ENCODE measurements around the gene RNF26.
A peak's percentile ranks its signal among the peaks of the same experiment; 100 is the strongest.

Gene RNF26

GRCh38 chr11:119314726-119315125 lies 19.6 kb upstream of the RNF26 start:
- no peak for TF ChIP-seq CTCF (conservative IDR thresholded peaks at IDR 0.05; ENCODE audit: control insufficient read depth, insufficient read depth, low read depth, low read length)
- DNase-seq (ENCODE audit: low read depth): no peak
- no peak overlapping the region for H3K4me3 ChIP-seq (ENCODE audit: control insufficient read depth, low read depth, low read length)

GRCh38 chr11:119315131-119316015 lies 19.0 kb upstream of the RNF26 start:
- TF ChIP-seq CTCF (conservative IDR thresholded peaks at IDR 0.05; ENCODE audit: control insufficient read depth, insufficient read depth, low read depth, low read length): no peak
- H3K4me3 ChIP-seq (ENCODE audit: control insufficient read depth, low read depth, low read length): no peak overlapping the region
- no peak for DNase-seq (ENCODE audit: low read depth)

- DNase-seq (ENCODE audit: low read depth): no peak
- H3K4me3 ChIP-seq (ENCODE audit: control insufficient read depth, low read depth, low read length): peak overlapping the region; percentile 13
- no peak for TF ChIP-seq CTCF (conservative IDR thresholded peaks at IDR 0.05; ENCODE audit: control insufficient read depth, insufficient read depth, low read depth, low read length)
These were observed 18.2 kb upstream of the RNF26 start for GRCh38 chr11:119316016-119316728.

- peak within 1 kb of the TSS; percentile 13 for H3K4me3 ChIP-seq (ENCODE audit: control insufficient read depth, low read depth, low read length)
- no peak for DNase-seq (ENCODE audit: low read depth)
- TF ChIP-seq CTCF (conservative IDR thresholded peaks at IDR 0.05; ENCODE audit: control insufficient read depth, insufficient read depth, low read depth, low read length): no peak
These were observed 17.4 kb upstream of the RNF26 start, which contains the start of gene MCAM for GRCh38 chr11:119316729-119317591. TSS of gene MCAM (minus strand) at chr11:119317130. CDS start at chr11:119317101, 29 bp downstream.

- no peak overlapping the region for H3K4me3 ChIP-seq (ENCODE audit: control insufficient read depth, low read depth, low read length)
- TF ChIP-seq CTCF (conservative IDR thresholded peaks at IDR 0.05; ENCODE audit: control insufficient read depth, insufficient read depth, low read depth, low read length): no peak
- DNase-seq (ENCODE audit: low read depth): no peak
These were observed 16.6 kb upstream of the RNF26 start for GRCh38 chr11:119317592-119318239.

Measured in fibroblast of mammary gland (primary cell).